ENCODE measurements around the gene NXPH4.

NXPH4 gene

DNA sequence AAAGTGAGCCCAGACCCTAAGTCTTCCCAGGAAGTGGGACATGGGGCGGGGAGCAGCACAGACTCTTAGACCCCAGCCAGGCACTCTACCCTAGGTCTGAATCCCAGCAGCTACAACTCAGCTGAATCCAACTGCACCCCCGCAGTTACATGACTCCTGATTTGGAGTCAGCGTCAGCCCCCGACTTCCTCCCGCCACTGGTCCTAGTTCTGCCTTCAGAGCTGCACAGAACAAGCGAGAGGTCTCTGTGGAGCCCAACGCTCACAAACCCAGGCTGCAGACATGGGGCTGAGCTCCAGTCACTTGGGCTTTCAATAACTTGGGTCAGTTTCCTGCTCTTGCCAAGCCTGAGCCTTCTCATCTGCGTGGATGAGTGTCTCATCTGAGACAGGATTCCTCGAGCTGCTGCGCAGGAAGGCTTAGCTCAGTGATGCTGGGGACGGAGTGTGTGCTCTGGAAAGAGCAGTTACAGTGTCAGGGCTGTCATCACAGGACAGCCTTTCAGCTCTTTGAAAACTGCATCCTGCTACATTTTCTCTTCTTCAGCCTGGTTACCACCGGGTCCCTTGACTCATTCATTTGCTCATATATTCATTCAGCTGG is 30.6 kb upstream of the NXPH4 start:
- H3K27me3 ChIP-seq (ENCODE audit: control insufficient read depth, insufficient read depth, low read length) = no peaks in the 10 kb centered on the region
- H3K9ac ChIP-seq (ENCODE audit: low read depth, low read length) = no peak overlapping the region
- H3K4me1 ChIP-seq (ENCODE audit: control insufficient read depth, insufficient read depth, low read length) = peaks cover 3% of the 10 kb centered on the region
- H3K4me3 ChIP-seq (ENCODE audit: low read depth, low read length) = no peak overlapping the region
- no peaks in the 10 kb centered on the region for H3K9me3 ChIP-seq (ENCODE audit: control insufficient read depth, insufficient read depth, low read length)
- peaks cover 85% of the 10 kb centered on the region for H3K36me3 ChIP-seq (ENCODE audit: control insufficient read depth, insufficient read depth, low read length)

DNA sequence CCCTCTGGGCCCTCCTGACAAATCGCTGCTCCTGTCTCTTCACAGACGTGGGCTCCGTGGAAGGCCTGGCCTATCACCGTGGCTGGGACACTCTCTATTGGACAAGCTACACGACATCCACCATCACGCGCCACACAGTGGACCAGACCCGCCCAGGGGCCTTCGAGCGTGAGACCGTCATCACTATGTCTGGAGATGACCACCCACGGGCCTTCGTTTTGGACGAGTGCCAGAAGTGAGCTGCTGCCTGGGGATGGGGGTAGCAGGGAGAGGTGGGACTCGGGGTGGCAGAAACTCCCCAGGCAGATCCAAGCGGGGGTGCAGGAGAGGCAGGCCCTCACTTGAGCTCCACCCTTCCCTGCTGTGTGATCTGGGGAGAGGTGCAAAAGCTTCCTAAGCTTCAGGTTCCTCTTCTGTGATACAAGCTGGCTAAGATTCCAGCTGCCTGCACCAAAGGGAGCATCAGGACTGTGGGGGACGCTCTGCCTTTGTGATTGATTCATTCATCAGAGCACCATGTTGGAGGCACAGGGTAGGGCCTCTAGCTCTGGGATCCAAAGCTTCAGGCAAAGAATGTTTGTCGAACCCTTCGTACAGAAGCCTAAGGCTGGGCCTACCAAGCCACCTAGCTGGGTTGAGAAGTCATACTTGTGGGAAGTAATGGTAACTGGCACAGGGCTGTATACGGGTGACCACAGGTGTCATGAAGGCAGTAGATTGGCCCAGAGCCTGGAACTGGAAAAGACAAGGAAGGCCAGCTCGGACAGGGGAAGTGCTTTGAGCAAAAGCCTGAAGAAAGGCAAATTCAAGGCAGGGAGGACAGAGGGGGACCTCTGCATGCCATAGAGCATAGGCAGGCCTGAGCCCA is 29.1 kb upstream of the NXPH4 start:
- H3K27me3 ChIP-seq (ENCODE audit: control insufficient read depth, insufficient read depth, low read length) = no peaks in the 10 kb centered on the region
- no peaks in the 10 kb centered on the region for H3K9me3 ChIP-seq (ENCODE audit: control insufficient read depth, insufficient read depth, low read length)
- no peak overlapping the region for H3K9ac ChIP-seq (ENCODE audit: low read depth, low read length)
- no peak overlapping the region for H3K4me3 ChIP-seq (ENCODE audit: low read depth, low read length)
- peaks cover 3% of the 10 kb centered on the region for H3K4me1 ChIP-seq (ENCODE audit: control insufficient read depth, insufficient read depth, low read length)
- peaks cover 93% of the 10 kb centered on the region for H3K36me3 ChIP-seq (ENCODE audit: control insufficient read depth, insufficient read depth, low read length)

DNA sequence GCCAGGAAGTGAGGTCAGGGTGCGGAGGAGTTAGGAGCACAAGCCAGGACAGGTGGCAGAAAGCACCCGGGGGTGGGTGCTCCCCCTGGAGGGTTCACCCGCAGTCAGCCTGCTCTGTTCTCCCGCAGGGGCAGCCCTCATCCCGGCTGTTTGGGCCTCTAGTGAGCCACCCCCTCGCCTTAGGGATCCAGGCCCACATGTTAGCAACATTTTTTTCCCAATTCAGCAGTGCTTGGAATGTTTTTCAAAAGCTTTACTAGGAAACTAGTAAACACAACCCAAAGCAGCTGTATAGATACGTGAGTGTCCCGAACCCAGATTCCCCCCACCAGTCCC is 28.5 kb upstream of the NXPH4 start:
- Histone ChIP-seq H3K9me3 (ENCODE audit: control insufficient read depth, insufficient read depth, low read length) (no peaks in the 10 kb centered on the region), H3K36me3 (ENCODE audit: control insufficient read depth, insufficient read depth, low read length) (peaks cover 99% of the 10 kb centered on the region), H3K4me1 (ENCODE audit: control insufficient read depth, insufficient read depth, low read length) (peaks cover 2% of the 10 kb centered on the region), H3K9ac (ENCODE audit: low read depth, low read length) (no peak overlapping the region), H3K4me3 (ENCODE audit: low read depth, low read length) (no peak overlapping the region), H3K27me3 (ENCODE audit: control insufficient read depth, insufficient read depth, low read length) (no peaks in the 10 kb centered on the region)

- H3K36me3 ChIP-seq (ENCODE audit: control insufficient read depth, insufficient read depth, low read length) = peaks cover 99% of the 10 kb centered on the region
- no peaks in the 10 kb centered on the region for H3K27me3 ChIP-seq (ENCODE audit: control insufficient read depth, insufficient read depth, low read length)
These were observed 26.6 kb upstream of the NXPH4 start for GRCh38 chr12:57190037-57190436.

GRCh38 chr12:57190821-57191220 is 25.8 kb upstream of the NXPH4 start:
- no peak overlapping the region for H3K4me3 ChIP-seq (ENCODE audit: low read depth, low read length)
- no peak overlapping the region for H3K9ac ChIP-seq (ENCODE audit: low read depth, low read length)
- H3K36me3 ChIP-seq (ENCODE audit: control insufficient read depth, insufficient read depth, low read length) = peaks cover 99% of the 10 kb centered on the region
- H3K27me3 ChIP-seq (ENCODE audit: control insufficient read depth, insufficient read depth, low read length) = no peaks in the 10 kb centered on the region
- no peaks in the 10 kb centered on the region for H3K4me1 ChIP-seq (ENCODE audit: control insufficient read depth, insufficient read depth, low read length)
- no peaks in the 10 kb centered on the region for H3K9me3 ChIP-seq (ENCODE audit: control insufficient read depth, insufficient read depth, low read length)

More at GRCh38 chr12:57190037-57190436, 26.6 kb upstream of the NXPH4 start:
- no peak overlapping the region for H3K9ac ChIP-seq (ENCODE audit: low read depth, low read length)
- no peak overlapping the region for H3K4me3 ChIP-seq (ENCODE audit: low read depth, low read length)
- H3K9me3 ChIP-seq (ENCODE audit: control insufficient read depth, insufficient read depth, low read length) = no peaks in the 10 kb centered on the region
- H3K4me1 ChIP-seq (ENCODE audit: control insufficient read depth, insufficient read depth, low read length) = no peaks in the 10 kb centered on the region

- H3K27me3 ChIP-seq (ENCODE audit: control insufficient read depth, insufficient read depth, low read length) = no peaks in the 10 kb centered on the region
- no peak overlapping the region for H3K9ac ChIP-seq (ENCODE audit: low read depth, low read length)
- H3K9me3 ChIP-seq (ENCODE audit: control insufficient read depth, insufficient read depth, low read length) = no peaks in the 10 kb centered on the region
- peaks cover 99% of the 10 kb centered on the region for H3K36me3 ChIP-seq (ENCODE audit: control insufficient read depth, insufficient read depth, low read length)
- no peaks in the 10 kb centered on the region for H3K4me1 ChIP-seq (ENCODE audit: control insufficient read depth, insufficient read depth, low read length)
- no peak overlapping the region for H3K4me3 ChIP-seq (ENCODE audit: low read depth, low read length)
These were observed 25.2 kb upstream of the NXPH4 start for GRCh38 chr12:57191410-57191809.

DNA sequence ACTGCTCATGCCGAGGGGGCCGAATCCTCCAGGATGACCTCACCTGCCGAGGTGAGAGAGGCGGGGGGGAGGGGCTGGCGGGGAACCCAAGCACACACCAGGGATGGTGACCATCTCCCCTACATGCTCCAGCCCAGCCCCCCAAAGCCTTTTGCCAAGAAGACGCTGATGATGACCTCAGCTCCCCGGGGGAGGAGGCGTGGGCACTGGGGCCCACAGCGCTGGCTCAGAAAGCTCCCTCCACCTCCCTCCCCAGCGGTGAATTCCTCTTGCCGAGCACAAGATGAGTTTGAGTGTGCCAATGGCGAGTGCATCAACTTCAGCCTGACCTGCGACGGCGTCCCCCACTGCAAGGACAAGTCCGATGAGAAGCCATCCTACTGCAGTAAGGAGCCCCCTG is 23.7 kb upstream of the NXPH4 start:
- no peaks in the 10 kb centered on the region for H3K27me3 ChIP-seq (ENCODE audit: control insufficient read depth, insufficient read depth, low read length)
- H3K9ac ChIP-seq (ENCODE audit: low read depth, low read length) = no peak overlapping the region
- no peaks in the 10 kb centered on the region for H3K4me1 ChIP-seq (ENCODE audit: control insufficient read depth, insufficient read depth, low read length)
- H3K36me3 ChIP-seq (ENCODE audit: control insufficient read depth, insufficient read depth, low read length) = peaks cover 99% of the 10 kb centered on the region
- no peak overlapping the region for H3K4me3 ChIP-seq (ENCODE audit: low read depth, low read length)
- H3K9me3 ChIP-seq (ENCODE audit: control insufficient read depth, insufficient read depth, low read length) = no peaks in the 10 kb centered on the region

- Histone ChIP-seq H3K4me3 (ENCODE audit: low read depth, low read length) (no peak overlapping the region), H3K36me3 (ENCODE audit: control insufficient read depth, insufficient read depth, low read length) (peaks cover 100% of the 10 kb centered on the region), H3K4me1 (ENCODE audit: control insufficient read depth, insufficient read depth, low read length) (no peaks in the 10 kb centered on the region), H3K9me3 (ENCODE audit: control insufficient read depth, insufficient read depth, low read length) (no peaks in the 10 kb centered on the region), H3K27me3 (ENCODE audit: control insufficient read depth, insufficient read depth, low read length) (no peaks in the 10 kb centered on the region), H3K9ac (ENCODE audit: low read depth, low read length) (no peak overlapping the region)
These were observed 22.8 kb upstream of the NXPH4 start for GRCh38 chr12:57193706-57194245.

DNA sequence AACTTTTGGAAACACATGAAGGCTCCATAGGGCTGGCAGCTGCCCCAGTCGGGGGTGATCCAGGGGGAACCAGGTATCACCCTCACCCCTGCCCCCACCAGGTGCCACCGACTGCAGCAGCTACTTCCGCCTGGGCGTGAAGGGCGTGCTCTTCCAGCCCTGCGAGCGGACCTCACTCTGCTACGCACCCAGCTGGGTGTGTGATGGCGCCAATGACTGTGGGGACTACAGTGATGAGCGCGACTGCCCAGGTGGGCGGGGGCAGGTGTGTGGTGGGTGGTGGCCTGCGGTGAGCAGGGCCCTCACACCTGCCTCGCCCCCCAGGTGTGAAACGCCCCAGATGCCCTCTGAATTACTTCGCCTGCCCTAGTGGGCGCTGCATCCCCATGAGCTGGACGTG is 22.3 kb upstream of the NXPH4 start:
- H3K9ac ChIP-seq (ENCODE audit: low read depth, low read length) = no peak overlapping the region
- no peaks in the 10 kb centered on the region for H3K4me1 ChIP-seq (ENCODE audit: control insufficient read depth, insufficient read depth, low read length)
- H3K9me3 ChIP-seq (ENCODE audit: control insufficient read depth, insufficient read depth, low read length) = no peaks in the 10 kb centered on the region
- H3K27me3 ChIP-seq (ENCODE audit: control insufficient read depth, insufficient read depth, low read length) = no peaks in the 10 kb centered on the region
- H3K4me3 ChIP-seq (ENCODE audit: low read depth, low read length) = no peak overlapping the region
- peaks cover 100% of the 10 kb centered on the region for H3K36me3 ChIP-seq (ENCODE audit: control insufficient read depth, insufficient read depth, low read length)

DNA sequence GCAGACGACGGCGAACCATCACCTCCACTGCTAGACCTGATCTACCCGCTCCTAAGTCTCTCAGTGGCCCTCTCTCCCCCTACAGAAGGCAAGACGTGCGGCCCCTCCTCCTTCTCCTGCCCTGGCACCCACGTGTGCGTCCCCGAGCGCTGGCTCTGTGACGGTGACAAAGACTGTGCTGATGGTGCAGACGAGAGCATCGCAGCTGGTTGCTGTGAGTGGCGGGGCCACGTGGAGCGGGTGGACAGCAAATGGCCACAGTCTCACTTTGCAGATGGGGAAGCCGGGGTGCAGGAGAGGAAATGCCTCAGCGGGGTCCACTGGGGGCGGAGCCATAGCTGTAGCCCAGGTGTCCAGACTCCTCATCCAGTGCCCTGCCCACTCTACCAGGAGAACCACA is 21.4 kb upstream of the NXPH4 start:
- H3K9ac ChIP-seq (ENCODE audit: low read depth, low read length) = no peak overlapping the region
- no peaks in the 10 kb centered on the region for H3K4me1 ChIP-seq (ENCODE audit: control insufficient read depth, insufficient read depth, low read length)
- H3K36me3 ChIP-seq (ENCODE audit: control insufficient read depth, insufficient read depth, low read length) = peaks cover 99% of the 10 kb centered on the region
- no peak overlapping the region for H3K4me3 ChIP-seq (ENCODE audit: low read depth, low read length)
- no peaks in the 10 kb centered on the region for H3K9me3 ChIP-seq (ENCODE audit: control insufficient read depth, insufficient read depth, low read length)
- H3K27me3 ChIP-seq (ENCODE audit: control insufficient read depth, insufficient read depth, low read length) = no peaks in the 10 kb centered on the region

- Histone ChIP-seq H3K9me3 (ENCODE audit: control insufficient read depth, insufficient read depth, low read length) (no peaks in the 10 kb centered on the region), H3K4me1 (ENCODE audit: control insufficient read depth, insufficient read depth, low read length) (no peaks in the 10 kb centered on the region), H3K4me3 (ENCODE audit: low read depth, low read length) (no peak overlapping the region), H3K27me3 (ENCODE audit: control insufficient read depth, insufficient read depth, low read length) (no peaks in the 10 kb centered on the region), H3K9ac (ENCODE audit: low read depth, low read length) (no peak overlapping the region), H3K36me3 (ENCODE audit: control insufficient read depth, insufficient read depth, low read length) (peaks cover 98% of the 10 kb centered on the region)
These were observed 20.8 kb upstream of the NXPH4 start for GRCh38 chr12:57195611-57196371.
